H9 (cell line): ENCODE results near the gene GRIN2A. TPM values are rescaled to one million over a fixed set of nuclear protein-coding genes. Genes with fewer than 3 reads are reported as not detected.

Experiments used
- DNase-seq: peaks from one replicate; pipeline ENCODE4 v3.0.0-alpha.2; 2017
- H2AFZ ChIP-seq: one replicate; pipeline ENCODE4 v1.6.1; 2013; ENCODE audit warnings: mild to moderate bottlenecking, low read length, control low read depth, moderate library complexity
- H2AK5ac ChIP-seq: 2 replicates; pipeline ENCODE4 v1.6.1; 2013; ENCODE audit warnings: low read length, control low read depth, mixed read lengths; ENCODE audit not compliant: insufficient read length
- H2BK120ac ChIP-seq: one replicate; pipeline ENCODE4 v1.6.1; 2013; ENCODE audit warnings: low read depth, mild to moderate bottlenecking, low read length, control low read depth, inconsistent platforms; ENCODE audit not compliant: poor library complexity, severe bottlenecking
- H2BK12ac ChIP-seq: 2 replicates; pipeline ENCODE4 v1.6.1; 2013; ENCODE audit warnings: low read length, control low read depth, mixed read lengths, low read depth; ENCODE audit not compliant: insufficient read length
- H2BK15ac ChIP-seq: 2 replicates; pipeline ENCODE4 v1.6.1; 2013; ENCODE audit warnings: low read depth, low read length, control low read depth
- H2BK20ac ChIP-seq: one replicate; pipeline ENCODE4 v1.6.1; 2013; ENCODE audit warnings: low read depth, mild to moderate bottlenecking, low read length, control low read depth, inconsistent platforms; ENCODE audit not compliant: poor library complexity, severe bottlenecking
- H2BK5ac ChIP-seq: 2 replicates; pipeline ENCODE4 v1.6.1; 2013; ENCODE audit warnings: low read length, control low read depth, mixed read lengths; ENCODE audit not compliant: insufficient read length
- H3K14ac ChIP-seq: 2 replicates; pipeline ENCODE4 v1.6.1; 2013; ENCODE audit warnings: low read length, control low read depth; ENCODE audit not compliant: insufficient read depth
- H3K18ac ChIP-seq: 2 replicates; pipeline ENCODE4 v1.6.1; 2013; ENCODE audit warnings: low read depth, mild to moderate bottlenecking, mixed read lengths, low read length, control low read depth; ENCODE audit not compliant: insufficient read length
- H3K23ac ChIP-seq: 2 replicates; pipeline ENCODE4 v1.6.1; 2013; ENCODE audit warnings: low read length, control low read depth, mixed read lengths, low read depth; ENCODE audit not compliant: insufficient read length
- H3K23me2 ChIP-seq: 2 replicates; pipeline ENCODE4 v1.6.1; 2013; ENCODE audit warnings: low read depth, mild to moderate bottlenecking, mixed read lengths, low read length, control low read depth; ENCODE audit not compliant: insufficient read length, poor library complexity, severe bottlenecking
- H3K27ac ChIP-seq: 2 replicates; pipeline ENCODE4 v1.5.1; 2013; ENCODE audit warnings: low read length, control low read depth, mixed read lengths, low read depth; ENCODE audit not compliant: insufficient read length
- H3K27me3 ChIP-seq: 2 replicates; pipeline ENCODE4 v1.6.1; 2013; ENCODE audit warnings: low read length, control low read depth, inconsistent platforms; ENCODE audit not compliant: insufficient read depth
- H3K4ac ChIP-seq: 2 replicates; pipeline ENCODE4 v1.6.1; 2013; ENCODE audit warnings: low read depth, mild to moderate bottlenecking, control low read depth, inconsistent platforms, low read length, moderate library complexity
- H3K4me1 ChIP-seq: 2 replicates; pipeline ENCODE4 v1.6.1; 2013; ENCODE audit warnings: low read length, control low read depth, inconsistent platforms; ENCODE audit not compliant: insufficient read depth
- H3K4me2 ChIP-seq: 2 replicates; pipeline ENCODE4 v1.6.1; 2013; ENCODE audit warnings: low read length, control low read depth, mixed read lengths; ENCODE audit not compliant: insufficient read length, insufficient read depth
- H3K56ac ChIP-seq: 2 replicates; pipeline ENCODE4 v1.6.1; 2013; ENCODE audit warnings: low read depth, mild to moderate bottlenecking, mixed read lengths, low read length, control low read depth; ENCODE audit not compliant: insufficient read length
- H3K79me1 ChIP-seq: 2 replicates; pipeline ENCODE4 v1.6.1; 2013; ENCODE audit warnings: low read depth, mild to moderate bottlenecking, moderate library complexity, low read length, control low read depth, inconsistent platforms; ENCODE audit not compliant: insufficient read depth, poor library complexity, severe bottlenecking
- H3K79me2 ChIP-seq: 2 replicates; pipeline ENCODE4 v1.6.1; 2013; ENCODE audit warnings: low read length, control low read depth, inconsistent platforms; ENCODE audit not compliant: insufficient read depth
- H3K9ac ChIP-seq: 2 replicates; pipeline ENCODE4 v1.6.1; 2013; ENCODE audit warnings: low read length, control low read depth, mixed read lengths; ENCODE audit not compliant: insufficient read length; ENCODE audit errors: extremely low read depth
- H3K9me3 ChIP-seq: one replicate; pipeline ENCODE4 v1.6.1; 2013; ENCODE audit warnings: low read depth, low read length, inconsistent platforms; ENCODE audit not compliant: control insufficient read depth
- H3T11ph ChIP-seq: one replicate; pipeline ENCODE4 v1.6.1; 2013; ENCODE audit warnings: mild to moderate bottlenecking, low read length, control low read depth, inconsistent platforms
- H4K20me1 ChIP-seq: one replicate; pipeline ENCODE4 v1.6.1; 2013; ENCODE audit not compliant: control insufficient read depth, insufficient read length, insufficient read depth
- H4K5ac ChIP-seq: 2 replicates; pipeline ENCODE4 v1.6.1; 2013; ENCODE audit warnings: low read depth, mild to moderate bottlenecking, mixed read lengths, low read length, control low read depth; ENCODE audit not compliant: insufficient read length
- H4K8ac ChIP-seq: replicated peaks from 2 replicates; pipeline ENCODE4 v1.6.1; 2013; ENCODE audit warnings: low read length, control low read depth, mixed read lengths, low read depth; ENCODE audit not compliant: insufficient read length
- H4K91ac ChIP-seq: 2 replicates; pipeline ENCODE4 v1.6.1; 2013; ENCODE audit warnings: low read depth, mild to moderate bottlenecking, moderate library complexity, mixed read lengths, low read length, control low read depth; ENCODE audit not compliant: insufficient read length
- H3K27ac Mint-ChIP-seq, 3 experiments: 2 replicates in 2 of 3; 3 replicates in 1 of 3; pipeline ENCODE4 v1.8.0; 2020 to 2021; ENCODE audit warnings: mixed read lengths in 3 of 3, mild to moderate bottlenecking in 1 of 3, moderate library complexity in 1 of 3
- H3K27me3 Mint-ChIP-seq: 2 replicates; pipeline ENCODE4 v1.8.0; 2021; ENCODE audit warnings: low read depth, mild to moderate bottlenecking, moderate library complexity, mixed read lengths
- H3K36me3 Mint-ChIP-seq, 3 experiments: 2 replicates in 2 of 3; 3 replicates in 1 of 3; pipeline ENCODE4 v1.8.0; 2020 to 2021; ENCODE audit warnings: low read depth in 3 of 3, mixed read lengths in 3 of 3; ENCODE audit not compliant: insufficient read depth in 1 of 3
- H3K4me1 Mint-ChIP-seq, 2 experiments: 2 replicates each; pipeline ENCODE4 v1.8.0; 2020; ENCODE audit warnings: mixed read lengths in 2 of 2
- H3K4me3 Mint-ChIP-seq, 2 experiments: 2 replicates in 1 of 2; 3 replicates in 1 of 2; pipeline ENCODE4 v1.8.0; 2020 to 2021; ENCODE audit warnings: mild to moderate bottlenecking in 2 of 2, mixed read lengths in 2 of 2, moderate library complexity in 1 of 2
- H3K9me3 Mint-ChIP-seq, 2 experiments: 2 replicates in 1 of 2; 3 replicates in 1 of 2; pipeline ENCODE4 v1.8.0; 2020; ENCODE audit warnings: mild to moderate bottlenecking in 2 of 2, mixed read lengths in 2 of 2, moderate library complexity in 1 of 2
- CTCF ChIP-seq: fragments of 200-600 bp; sonication (generic); conservative IDR thresholded peaks from 3 replicates; pipeline ENCODE4 v1.8.0; 2021; ENCODE audit warnings: antibody characterized with exemption, mild to moderate bottlenecking
- WGBS: extraction: QIAGEN DNeasy Blood & Tissue Kit; methylation state at CpG from one replicate; pipeline ENCODE4 v1.1.7; 2013; ENCODE audit warnings: missing lambda C conversion rate, low lambda C conversion rate, mixed read lengths; ENCODE audit not compliant: insufficient read length; ENCODE audit errors: extremely low coverage; 5-methylcytosine and 5-hydroxymethylcytosine counted together
- total RNA-seq: library from RNA; stranded (reverse); gene quantifications from 2 replicates; pipeline ENCODE4 v1.2.1, GENCODE V29; 2021

The GRIN2A gene
- total RNA-seq, 1 experiment from 2014 or later, result 1.5 TPM

GRCh38 chr16:10088380-10088793, 93.8 kb downstream of the GRIN2A start:
- no peak overlapping the region for H3K56ac ChIP-seq
- no peak overlapping the region for H2AK5ac ChIP-seq
- no peak overlapping the region for H2AFZ ChIP-seq
- no peak overlapping the region for H2BK15ac ChIP-seq
- no peaks in the 10 kb centered on the region for H3K9me3 ChIP-seq
- peaks cover 0 to 2% of the 10 kb centered on the region in 2 experiments; a peak in 1 of 5 replicates for H3K9me3 Mint-ChIP-seq
- no peak overlapping the region for H4K8ac ChIP-seq
- H4K20me1 ChIP-seq, result no peaks in the 10 kb centered on the region
- no peaks in the 10 kb centered on the region for H3K79me2 ChIP-seq
- H3K9ac ChIP-seq, result no peak overlapping the region
- H3K4me1 Mint-ChIP-seq, result peaks cover 7 to 9% of the 10 kb centered on the region in 2 experiments
- H3K4me1 ChIP-seq, result no peaks in the 10 kb centered on the region; the same call in 1 of the 2 replicates
- H4K5ac ChIP-seq, result no peak overlapping the region
- no peak overlapping the region for H2BK12ac ChIP-seq
- no peak overlapping the region for H3K4ac ChIP-seq
- WGBS, result no CpG with 5 or more reads among the region's 7 CpGs
- no peaks in the 10 kb centered on the region for H3K27me3 ChIP-seq
- no peak overlapping the region for H3K23ac ChIP-seq
- H3K27ac Mint-ChIP-seq, result no peak overlapping the region
- H3T11ph ChIP-seq, result no peak overlapping the region
- H3K79me1 ChIP-seq, result no peaks in the 10 kb centered on the region
- H3K4me2 ChIP-seq, result no peak overlapping the region
- DNase-seq, result no peak
- no peaks in the 10 kb centered on the region for H3K23me2 ChIP-seq
- H3K36me3 Mint-ChIP-seq, result no peaks in the 10 kb centered on the region
- H3K4me3 Mint-ChIP-seq, result no peak overlapping the region
- TF ChIP-seq CTCF, result no peak
- no peak overlapping the region for H3K27ac ChIP-seq
- H4K91ac ChIP-seq, result no peak overlapping the region
- peak overlapping the region; percentile 41; the same call in 1 of the 2 replicates for H3K14ac ChIP-seq
- H3K27me3 Mint-ChIP-seq, result no peaks in the 10 kb centered on the region
- no peak overlapping the region for H2BK20ac ChIP-seq
- no peak overlapping the region for H3K18ac ChIP-seq
- no peak overlapping the region for H2BK5ac ChIP-seq
- no peak overlapping the region for H2BK120ac ChIP-seq
